ENCODE measurements around the gene MRPL4. TPM values are rescaled to one million over a fixed set of nuclear protein-coding genes. Genes with fewer than 3 reads are reported as not detected.

The MRPL4 gene
- total RNA-seq, 1 experiment from 2014 or later = 99.3 TPM

DNA sequence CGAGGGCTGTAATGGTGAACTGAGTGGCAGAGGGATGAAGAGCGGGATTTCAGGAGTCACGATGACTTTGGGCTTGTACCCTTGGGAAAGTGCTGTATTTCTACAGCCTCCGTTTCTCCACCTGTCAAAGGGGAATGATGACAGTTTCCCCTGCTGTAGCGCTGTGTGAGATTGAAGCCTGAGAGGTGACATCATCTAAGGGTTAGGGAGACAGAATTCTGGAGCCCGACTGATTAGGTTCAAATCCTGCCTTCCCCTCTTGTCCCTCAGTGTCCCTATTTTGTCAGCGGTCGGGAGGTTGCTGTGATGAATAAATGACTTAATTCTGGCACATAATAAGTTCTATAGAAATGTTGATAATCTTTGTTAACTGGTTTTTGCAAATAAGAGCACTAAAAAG lies 693 bp downstream of the MRPL4 start:
- no CpG with 5 or more reads among the region's 8 CpGs for WGBS (ENCODE audit: extremely low coverage, insufficient read length, low lambda C conversion rate)
- Histone ChIP-seq H2AK5ac (ENCODE audit: insufficient read length, low read length) (no peak overlapping the region), H4K8ac (replicated peaks; ENCODE audit: insufficient read length, low read depth, low read length) (no peak overlapping the region), H2BK12ac (ENCODE audit: insufficient read length, low read depth, low read length) (no peak overlapping the region), H3T11ph (ENCODE audit: low read length) (no peak overlapping the region), H4K20me1 (ENCODE audit: control insufficient read depth, insufficient read depth, insufficient read length) (peaks cover 4% of the 10 kb centered on the region), H3K9me3 (ENCODE audit: control insufficient read depth, low read depth, low read length) (no peaks in the 10 kb centered on the region), H3K4ac (ENCODE audit: low read depth, low read length) (no peak overlapping the region), H3K56ac (ENCODE audit: insufficient read length, low read depth, low read length) (no peak overlapping the region), H3K14ac (ENCODE audit: insufficient read depth, low read length) (peak overlapping the region; percentile 69; the same call in 1 of the 2 replicates), H3K4me1 (ENCODE audit: insufficient read depth, low read length) (no peaks in the 10 kb centered on the region), H2BK120ac (ENCODE audit: low read depth, low read length, poor library complexity, severe bottlenecking) (no peak overlapping the region), H3K23ac (ENCODE audit: insufficient read length, low read depth, low read length) (no peak overlapping the region), H2AFZ (ENCODE audit: low read length) (no peak overlapping the region), H2BK15ac (ENCODE audit: low read depth, low read length) (no peak overlapping the region), H3K4me2 (ENCODE audit: insufficient read depth, insufficient read length, low read length) (peak overlapping the region; percentile 99), H3K27me3 (ENCODE audit: insufficient read depth, low read length) (no peaks in the 10 kb centered on the region), H3K9ac (ENCODE audit: extremely low read depth, insufficient read length, low read length) (peak overlapping the region; percentile 63), H2BK5ac (ENCODE audit: insufficient read length, low read length) (no peak overlapping the region), H3K79me1 (ENCODE audit: insufficient read depth, low read depth, low read length, poor library complexity, severe bottlenecking) (peaks cover 2% of the 10 kb centered on the region), H3K18ac (ENCODE audit: insufficient read length, low read depth, low read length) (peak overlapping the region; percentile 69), H3K79me2 (ENCODE audit: insufficient read depth, low read length) (no peaks in the 10 kb centered on the region), H2BK20ac (ENCODE audit: low read depth, low read length, poor library complexity, severe bottlenecking) (no peak overlapping the region), H4K91ac (ENCODE audit: insufficient read length, low read depth, low read length) (no peak overlapping the region), H3K27ac (ENCODE audit: insufficient read length, low read depth, low read length) (no peak overlapping the region), H4K5ac (ENCODE audit: insufficient read length, low read depth, low read length) (no peak overlapping the region), H3K23me2 (ENCODE audit: insufficient read length, low read depth, low read length, poor library complexity, severe bottlenecking) (peaks cover 4% of the 10 kb centered on the region)
- H3K36me3 Mint-ChIP-seq (ENCODE audit: insufficient read depth in 1 of 3, low read depth in 3 of 3) = peaks cover 26 to 39% (median 38%) of the 10 kb centered on the region in 3 experiments; a peak in 6 of 7 replicates
- H3K4me1 Mint-ChIP-seq = peaks cover 5 to 7% of the 10 kb centered on the region in 2 experiments
- no peaks in the 10 kb centered on the region for H3K9me3 Mint-ChIP-seq
- H3K27ac Mint-ChIP-seq = peak overlapping the region in 1 of 3 experiments; percentile 99; a peak in 1 of 7 replicates
- H3K27me3 Mint-ChIP-seq (ENCODE audit: low read depth) = no peaks in the 10 kb centered on the region
- no peak for DNase-seq
- peak overlapping the region; percentile 97 for H3K4me3 Mint-ChIP-seq
- TF ChIP-seq, protein P1, sequence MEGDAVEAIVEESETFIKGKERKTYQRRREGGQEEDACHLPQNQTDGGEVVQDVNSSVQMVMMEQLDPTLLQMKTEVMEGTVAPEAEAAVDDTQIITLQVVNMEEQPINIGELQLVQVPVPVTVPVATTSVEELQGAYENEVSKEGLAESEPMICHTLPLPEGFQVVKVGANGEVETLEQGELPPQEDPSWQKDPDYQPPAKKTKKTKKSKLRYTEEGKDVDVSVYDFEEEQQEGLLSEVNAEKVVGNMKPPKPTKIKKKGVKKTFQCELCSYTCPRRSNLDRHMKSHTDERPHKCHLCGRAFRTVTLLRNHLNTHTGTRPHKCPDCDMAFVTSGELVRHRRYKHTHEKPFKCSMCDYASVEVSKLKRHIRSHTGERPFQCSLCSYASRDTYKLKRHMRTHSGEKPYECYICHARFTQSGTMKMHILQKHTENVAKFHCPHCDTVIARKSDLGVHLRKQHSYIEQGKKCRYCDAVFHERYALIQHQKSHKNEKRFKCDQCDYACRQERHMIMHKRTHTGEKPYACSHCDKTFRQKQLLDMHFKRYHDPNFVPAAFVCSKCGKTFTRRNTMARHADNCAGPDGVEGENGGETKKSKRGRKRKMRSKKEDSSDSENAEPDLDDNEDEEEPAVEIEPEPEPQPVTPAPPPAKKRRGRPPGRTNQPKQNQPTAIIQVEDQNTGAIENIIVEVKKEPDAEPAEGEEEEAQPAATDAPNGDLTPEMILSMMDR (conservative IDR thresholded peaks at IDR 0.05) = no peak

Measured in H9 (cell line).